IPS DF 19.7 (cell line): Measurements from ENCODE around the gene ANXA4.
"Not testable (repeated sequence)": the region's sequence is repeated elsewhere in the genome, so short reads cannot be mapped to it uniquely, and the experiment has no call there.

Experiments used
- DNase-seq: peaks from one replicate; pipeline ENCODE4 v3.0.0-alpha.2; 2013; ENCODE audit warnings: low read depth, low spot score

Gene ANXA4

GRCh38 chr2:69720404-69720803 is 21.5 kb upstream of the ANXA4 start:
- no peak for DNase-seq

DNA sequence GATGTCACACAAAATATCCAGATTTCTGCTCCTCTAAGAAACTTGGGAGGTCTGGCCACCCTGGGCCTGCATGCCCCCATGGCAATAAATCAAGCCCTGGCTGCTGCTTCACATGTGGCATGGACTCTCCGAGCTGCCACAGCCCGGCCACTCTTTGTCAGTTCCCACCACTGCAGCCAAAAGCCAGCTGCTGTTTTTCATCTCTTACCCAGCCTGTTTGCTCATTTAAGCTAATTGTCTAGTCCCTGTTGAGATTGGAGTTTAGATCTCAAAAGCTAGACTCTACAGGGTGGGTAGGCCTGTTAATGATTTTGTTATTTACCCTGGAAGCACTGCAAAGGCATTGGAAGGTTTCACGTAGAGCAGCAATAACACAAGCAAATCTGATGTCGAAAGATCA is 20.9 kb upstream of the ANXA4 start:
- DNase-seq = no peak

DNA sequence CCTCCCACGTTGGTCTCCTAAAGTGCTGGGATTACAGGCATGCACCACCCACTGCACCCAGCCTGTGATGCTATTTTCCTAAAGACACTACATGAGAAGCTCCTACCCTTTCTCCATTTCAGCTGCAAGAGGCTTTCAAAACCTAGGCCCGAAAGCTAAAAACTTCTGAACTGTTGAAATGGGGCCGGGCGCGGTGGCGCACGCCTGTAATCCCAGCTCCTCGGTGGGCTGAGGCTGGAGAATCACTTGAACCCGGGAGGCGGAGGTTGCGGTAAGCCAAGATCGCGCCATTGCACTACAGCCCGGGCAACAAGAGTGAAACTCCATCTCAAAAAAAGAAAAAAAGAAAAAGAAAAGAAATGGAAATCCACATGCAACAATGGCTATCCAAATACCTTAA is 18.1 kb upstream of the ANXA4 start:
- no peak for DNase-seq

GRCh38 chr2:69724540-69725159 is 17.3 kb upstream of the ANXA4 start:
- DNase-seq = no peak

- no peak for DNase-seq
Observed at GRCh38 chr2:69725706-69726360, 16.1 kb upstream of the ANXA4 start.

DNA sequence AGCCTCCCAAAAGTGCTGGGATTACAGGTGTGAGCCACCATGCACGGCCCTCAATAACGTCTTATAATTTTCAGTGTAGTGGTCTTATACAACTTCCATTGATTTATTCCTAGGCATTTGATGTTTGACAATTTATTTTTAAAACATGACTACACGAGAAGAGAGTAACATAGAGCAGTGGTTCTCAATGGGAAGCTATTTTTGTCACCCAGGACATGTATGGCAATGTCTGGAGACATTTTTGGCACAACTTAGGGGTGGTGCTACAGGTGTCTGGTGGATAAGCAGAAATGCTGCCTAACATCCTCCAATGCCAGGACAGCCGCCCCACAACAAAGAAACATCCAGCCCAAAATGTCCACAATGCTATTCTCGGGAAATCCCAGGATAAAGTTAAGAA is 12.7 kb upstream of the ANXA4 start:
- no peak for DNase-seq

- no peak for DNase-seq
Observed at GRCh38 chr2:69729781-69730180, 12.2 kb upstream of the ANXA4 start.

- DNase-seq = no peak
Observed at GRCh38 chr2:69731147-69731970, 10.6 kb upstream of the ANXA4 start.

GRCh38 chr2:69733342-69734034 is 8.4 kb upstream of the ANXA4 start:
- DNase-seq = no peak

DNA sequence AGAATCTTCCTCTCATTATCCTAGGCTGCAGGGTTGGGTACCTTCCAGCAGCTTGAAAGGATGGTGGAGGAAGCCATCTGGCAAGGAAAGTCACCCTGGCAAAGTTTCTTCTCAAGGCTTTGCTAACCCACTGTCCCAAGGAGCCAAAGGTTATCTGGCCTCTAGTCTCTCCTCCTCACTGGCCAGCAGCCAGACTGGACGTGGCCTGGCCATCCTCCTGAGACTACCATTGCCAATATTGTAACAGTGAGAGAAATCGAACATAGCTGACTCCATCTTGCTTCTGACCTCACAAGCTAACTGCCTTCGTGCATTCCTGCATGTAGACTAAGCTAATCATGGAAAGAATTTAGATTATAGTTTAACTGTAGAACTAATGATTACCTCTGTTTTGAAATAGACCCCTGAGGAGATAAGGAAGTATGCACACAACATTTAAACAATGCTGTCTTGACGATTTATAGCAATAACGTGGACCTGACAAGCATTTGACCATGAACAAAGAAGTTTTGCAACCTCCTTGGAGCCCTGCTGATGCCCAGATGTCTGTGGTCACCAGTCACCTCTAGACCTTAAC is 7.8 kb upstream of the ANXA4 start:
- DNase-seq = no peak

GRCh38 chr2:69734854-69735544 is 6.9 kb upstream of the ANXA4 start:
- no peak for DNase-seq

- DNase-seq = no peak
Observed at GRCh38 chr2:69735686-69736085, 6.2 kb upstream of the ANXA4 start.

DNA sequence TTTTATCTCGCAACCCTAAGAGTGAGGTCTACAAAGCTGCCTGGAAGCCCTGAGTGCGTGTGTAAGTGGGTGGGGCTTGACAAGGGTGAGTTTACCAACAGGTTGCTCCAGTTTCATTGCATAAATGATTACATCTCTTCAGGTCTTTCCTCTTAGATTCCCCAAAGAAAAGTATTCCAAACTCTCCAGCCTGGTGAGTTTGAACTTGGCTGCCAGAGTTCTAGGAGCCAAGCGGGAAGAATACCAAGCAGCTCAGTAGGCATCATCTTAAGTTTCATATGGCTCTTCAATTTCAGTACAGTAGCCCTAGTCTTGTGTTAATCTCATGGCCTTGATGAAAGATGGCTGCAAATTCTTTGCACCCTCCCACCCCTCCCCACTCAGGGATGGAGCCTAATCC is 3.8 kb upstream of the ANXA4 start:
- DNase-seq = not testable (repeated sequence)

DNA sequence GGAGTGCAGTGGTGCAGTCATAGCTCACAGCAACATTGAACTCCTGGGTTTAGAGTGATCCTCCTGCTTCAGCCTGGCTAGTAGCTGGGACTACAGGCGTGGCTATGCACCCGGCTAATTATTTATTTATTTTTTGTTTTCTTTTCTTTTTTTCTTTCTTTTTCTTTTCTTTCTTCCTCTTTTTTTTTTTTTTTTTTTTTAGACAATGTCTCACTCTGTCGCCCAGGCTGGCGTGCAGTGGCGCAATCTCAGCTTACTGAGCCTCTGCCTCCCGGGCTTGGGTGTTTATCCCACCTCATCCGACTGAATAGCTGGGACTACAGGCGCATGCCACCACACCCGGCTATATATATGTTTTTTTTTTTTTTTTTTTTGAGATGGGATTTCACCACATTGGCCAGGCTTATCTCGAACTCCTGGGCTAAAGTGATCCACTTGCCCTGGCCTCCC is 1.4 kb upstream of the ANXA4 start:
- DNase-seq = no peak

DNA sequence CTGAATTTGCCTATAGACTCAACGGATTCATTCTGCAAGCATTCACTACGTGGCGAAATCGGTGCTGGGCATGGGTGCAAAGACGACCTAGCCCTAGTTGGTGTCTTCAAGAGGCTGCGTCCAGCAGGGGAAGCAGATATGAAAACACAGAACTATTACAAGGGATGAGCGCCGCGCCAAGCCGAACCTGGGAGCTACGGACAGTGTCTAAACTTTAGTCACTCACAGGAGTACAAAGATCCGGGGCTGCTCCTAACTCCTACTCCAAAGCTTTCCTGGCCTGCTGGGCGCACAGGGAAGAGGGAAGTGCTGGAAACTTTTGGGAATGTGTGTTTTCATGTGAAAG is 732 bp upstream of the ANXA4 start:
- DNase-seq = no peak

DNA sequence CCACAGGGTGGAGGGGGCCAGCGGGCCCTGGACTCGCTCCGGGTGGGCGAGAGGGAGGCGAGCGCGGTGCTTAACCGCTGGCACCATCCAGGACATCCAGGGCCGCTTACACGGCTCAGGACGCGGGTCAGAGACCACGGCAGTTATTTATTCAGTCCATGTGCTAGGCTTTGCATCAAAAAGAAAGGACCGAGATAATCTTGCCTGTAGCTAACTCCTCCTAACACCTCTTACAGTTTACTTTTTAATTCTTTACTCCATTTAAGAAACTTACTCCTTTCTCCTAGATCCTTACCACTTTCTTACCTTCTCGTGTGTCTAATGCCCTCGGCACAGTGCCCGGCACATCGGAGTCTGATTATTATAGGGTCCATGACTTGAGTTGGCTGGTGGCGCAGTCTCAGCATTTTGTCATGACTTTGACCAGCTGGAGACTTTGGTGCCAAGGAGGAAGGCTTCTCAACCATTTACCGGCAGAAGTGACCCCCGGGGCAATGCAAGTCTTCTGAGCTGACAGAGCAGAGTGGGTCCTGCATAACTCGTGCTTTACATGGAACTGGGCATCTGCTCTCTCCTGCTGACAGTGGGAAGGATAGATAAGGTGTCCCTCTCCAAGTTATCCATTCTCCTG is 503 bp downstream of the ANXA4 start:
- no peak for DNase-seq

GRCh38 chr2:69743847-69744264 is 1.9 kb downstream of the ANXA4 start:
- no peak for DNase-seq

- DNase-seq = no peak
Observed at GRCh38 chr2:69744456-69744855, 2.5 kb downstream of the ANXA4 start.

DNA sequence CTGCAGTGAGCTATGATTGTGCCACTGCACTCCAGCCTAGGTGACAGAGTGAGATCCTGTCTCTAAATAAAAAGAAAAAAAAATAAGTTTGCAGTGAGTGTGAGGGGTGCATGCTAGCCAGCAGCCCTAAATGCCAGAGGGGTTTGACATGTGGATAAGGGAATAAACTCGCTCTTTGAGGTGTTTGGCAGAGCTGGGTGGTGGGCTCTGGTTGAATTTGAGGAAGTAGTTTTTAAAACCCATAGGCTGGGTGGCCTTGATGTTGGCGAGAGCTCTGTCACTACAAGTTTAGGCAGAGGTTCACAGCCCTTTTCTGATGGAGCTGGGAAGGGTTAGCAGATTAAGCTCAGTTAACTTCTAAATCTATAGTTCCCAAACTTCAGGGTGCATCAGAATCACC is 3.1 kb downstream of the ANXA4 start:
- DNase-seq = no peak

DNA sequence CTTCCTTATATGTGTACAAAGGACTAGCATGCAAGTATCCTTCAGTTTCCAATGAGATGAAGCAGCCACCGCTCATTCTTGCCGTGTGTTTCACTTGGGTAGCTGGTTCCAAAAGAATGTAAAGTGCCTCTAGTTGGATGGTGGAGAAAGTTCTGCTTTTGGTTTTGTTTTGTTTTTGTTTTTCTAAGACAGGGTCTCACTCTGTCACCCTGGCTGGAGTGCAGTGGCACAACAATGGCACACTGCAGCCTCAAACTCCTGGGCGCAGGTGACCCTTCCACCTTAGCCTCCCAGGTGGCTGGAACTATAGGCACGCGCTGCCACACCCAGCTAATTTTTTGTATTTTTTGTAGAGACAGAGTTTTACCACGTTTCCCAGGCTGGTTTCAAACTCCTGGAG is 8.3 kb downstream of the ANXA4 start:
- DNase-seq = no peak
